ENCODE data around the gene PET100. TPM values are rescaled to one million over a fixed set of nuclear protein-coding genes. Genes with fewer than 3 reads are reported as not detected.

Gene PET100
- total RNA-seq, 1 experiment from 2014 or later, result 15.5 TPM

GRCh38 chr19:7610491-7611240 is 18.9 kb upstream of the PET100 start:
- Histone ChIP-seq H3K9me3 (ENCODE audit: low read length) (no peaks in the 10 kb centered on the region), H3K79me2 (ENCODE audit: low read length) (no peaks in the 10 kb centered on the region), H3K36me3 (ENCODE audit: insufficient read depth, low read length) (no peaks in the 10 kb centered on the region), H3K4me2 (ENCODE audit: low read depth, low read length, poor library complexity, severe bottlenecking) (no peak overlapping the region), H3K9ac (ENCODE audit: low read length) (no peak overlapping the region), H3K9me2 (replicated peaks; ENCODE audit: insufficient read depth, low read length) (no peaks in the 10 kb centered on the region), H3K4me1 (ENCODE audit: low read length) (no peaks in the 10 kb centered on the region), H2AFZ (ENCODE audit: low read length) (no peak overlapping the region), H4K20me1 (ENCODE audit: insufficient read depth, low read depth, low read length) (no peaks in the 10 kb centered on the region), H3K27me3 (ENCODE audit: low read length) (no peaks in the 10 kb centered on the region), H3K27ac (ENCODE audit: low read length) (no peak overlapping the region), H3K4me3 (ENCODE audit: low read length) (no peak overlapping the region)
- DNase-seq, result no peak

- no peaks in the 10 kb centered on the region for H3K9me3 ChIP-seq (ENCODE audit: low read length)
- no peaks in the 10 kb centered on the region for H4K20me1 ChIP-seq (ENCODE audit: insufficient read depth, low read depth, low read length)
- H3K4me2 ChIP-seq (ENCODE audit: low read depth, low read length, poor library complexity, severe bottlenecking), result no peak overlapping the region
- no peak overlapping the region for H3K27ac ChIP-seq (ENCODE audit: low read length)
- no peak overlapping the region for H3K4me3 ChIP-seq (ENCODE audit: low read length)
- H3K36me3 ChIP-seq (ENCODE audit: insufficient read depth, low read length), result no peaks in the 10 kb centered on the region
- DNase-seq, result no peak
- no peaks in the 10 kb centered on the region for H3K79me2 ChIP-seq (ENCODE audit: low read length)
- no peak overlapping the region for H2AFZ ChIP-seq (ENCODE audit: low read length)
- no peaks in the 10 kb centered on the region for H3K9me2 ChIP-seq (replicated peaks; ENCODE audit: insufficient read depth, low read length)
- H3K27me3 ChIP-seq (ENCODE audit: low read length), result no peaks in the 10 kb centered on the region
- no peak overlapping the region for H3K9ac ChIP-seq (ENCODE audit: low read length)
- no peaks in the 10 kb centered on the region for H3K4me1 ChIP-seq (ENCODE audit: low read length)
Observed at GRCh38 chr19:7611541-7612279, 17.9 kb upstream of the PET100 start.

- H3K4me2 ChIP-seq (ENCODE audit: low read depth, low read length, poor library complexity, severe bottlenecking), result no peak overlapping the region
- no peaks in the 10 kb centered on the region for H4K20me1 ChIP-seq (ENCODE audit: insufficient read depth, low read depth, low read length)
- H2AFZ ChIP-seq (ENCODE audit: low read length), result no peak overlapping the region
- H3K9me2 ChIP-seq (replicated peaks; ENCODE audit: insufficient read depth, low read length), result no peaks in the 10 kb centered on the region
- H3K4me3 ChIP-seq (ENCODE audit: low read length), result no peak overlapping the region
- no peaks in the 10 kb centered on the region for H3K36me3 ChIP-seq (ENCODE audit: insufficient read depth, low read length)
- H3K9ac ChIP-seq (ENCODE audit: low read length), result no peak overlapping the region
- H3K9me3 ChIP-seq (ENCODE audit: low read length), result no peaks in the 10 kb centered on the region
- H3K27me3 ChIP-seq (ENCODE audit: low read length), result no peaks in the 10 kb centered on the region
- H3K79me2 ChIP-seq (ENCODE audit: low read length), result no peaks in the 10 kb centered on the region
- H3K4me1 ChIP-seq (ENCODE audit: low read length), result no peaks in the 10 kb centered on the region
- no peak overlapping the region for H3K27ac ChIP-seq (ENCODE audit: low read length)
- DNase-seq, result no peak
Observed at GRCh38 chr19:7612282-7613274, 17.0 kb upstream of the PET100 start.

- Histone ChIP-seq H4K20me1 (ENCODE audit: insufficient read depth, low read depth, low read length) (no peaks in the 10 kb centered on the region), H3K4me2 (ENCODE audit: low read depth, low read length, poor library complexity, severe bottlenecking) (no peak overlapping the region), H3K4me1 (ENCODE audit: low read length) (no peaks in the 10 kb centered on the region), H3K9me3 (ENCODE audit: low read length) (no peaks in the 10 kb centered on the region), H3K36me3 (ENCODE audit: insufficient read depth, low read length) (no peaks in the 10 kb centered on the region), H2AFZ (ENCODE audit: low read length) (no peak overlapping the region), H3K27ac (ENCODE audit: low read length) (no peak overlapping the region), H3K4me3 (ENCODE audit: low read length) (no peak overlapping the region), H3K9ac (ENCODE audit: low read length) (no peak overlapping the region), H3K79me2 (ENCODE audit: low read length) (no peaks in the 10 kb centered on the region), H3K9me2 (replicated peaks; ENCODE audit: insufficient read depth, low read length) (no peaks in the 10 kb centered on the region), H3K27me3 (ENCODE audit: low read length) (no peaks in the 10 kb centered on the region)
- no peak for DNase-seq
Observed at GRCh38 chr19:7614859-7615741, 14.5 kb upstream of the PET100 start.

DNA sequence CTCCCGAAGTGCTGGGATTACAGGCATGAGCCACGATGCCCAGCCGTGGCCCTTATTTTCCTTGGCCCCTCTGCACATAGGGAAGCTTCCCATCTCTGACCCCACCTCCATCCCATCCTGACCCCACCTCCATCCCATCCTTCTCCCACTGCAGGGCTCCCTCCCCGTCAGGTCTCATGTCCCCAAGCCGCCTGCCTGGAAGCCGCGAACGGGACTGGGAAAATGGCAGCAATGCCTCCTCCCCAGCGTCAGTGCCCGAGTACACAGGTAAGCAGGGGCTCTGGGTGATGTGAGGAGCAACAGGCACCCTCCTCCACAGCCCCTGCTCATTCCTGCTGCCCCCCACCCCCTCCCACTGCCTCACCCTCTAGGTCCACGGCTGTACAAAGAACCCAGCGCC is 12.4 kb upstream of the PET100 start:
- no peak overlapping the region for H2AFZ ChIP-seq (ENCODE audit: low read length)
- no peak overlapping the region for H3K4me3 ChIP-seq (ENCODE audit: low read length)
- H3K79me2 ChIP-seq (ENCODE audit: low read length), result no peaks in the 10 kb centered on the region
- H3K36me3 ChIP-seq (ENCODE audit: insufficient read depth, low read length), result no peaks in the 10 kb centered on the region
- no peak overlapping the region for H3K4me2 ChIP-seq (ENCODE audit: low read depth, low read length, poor library complexity, severe bottlenecking)
- no peak overlapping the region for H3K9ac ChIP-seq (ENCODE audit: low read length)
- DNase-seq, result no peak
- no peak overlapping the region for H3K27ac ChIP-seq (ENCODE audit: low read length)
- H3K9me3 ChIP-seq (ENCODE audit: low read length), result no peaks in the 10 kb centered on the region
- no peaks in the 10 kb centered on the region for H3K9me2 ChIP-seq (replicated peaks; ENCODE audit: insufficient read depth, low read length)
- H3K4me1 ChIP-seq (ENCODE audit: low read length), result no peaks in the 10 kb centered on the region
- no peaks in the 10 kb centered on the region for H3K27me3 ChIP-seq (ENCODE audit: low read length)
- H4K20me1 ChIP-seq (ENCODE audit: insufficient read depth, low read depth, low read length), result no peaks in the 10 kb centered on the region

- no peak overlapping the region for H3K4me2 ChIP-seq (ENCODE audit: low read depth, low read length, poor library complexity, severe bottlenecking)
- H3K27ac ChIP-seq (ENCODE audit: low read length), result no peak overlapping the region
Observed at GRCh38 chr19:7617735-7618134, 11.9 kb upstream of the PET100 start.

DNA sequence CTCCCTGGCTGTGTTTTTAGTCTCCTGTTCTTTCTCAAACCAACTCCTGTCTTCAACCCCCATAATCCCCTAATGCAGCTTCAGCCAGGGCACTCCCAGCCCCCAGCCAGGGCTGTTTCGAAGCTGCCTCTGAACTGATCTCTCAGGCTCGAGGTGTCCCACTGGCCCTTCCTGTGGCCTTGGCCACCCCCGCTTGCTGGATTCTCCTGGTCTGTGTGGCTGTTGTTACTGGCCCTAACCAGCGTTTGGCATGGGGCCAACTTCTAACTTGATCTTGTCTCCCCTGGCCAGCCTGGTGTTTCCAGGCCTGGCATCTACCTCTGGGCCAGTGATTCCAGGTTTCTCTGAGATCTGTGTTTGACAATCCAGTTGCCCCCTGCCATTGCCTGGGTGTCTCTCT is 11.2 kb upstream of the PET100 start:
- H3K79me2 ChIP-seq (ENCODE audit: low read length), result no peaks in the 10 kb centered on the region
- no peak overlapping the region for H3K4me3 ChIP-seq (ENCODE audit: low read length)
- DNase-seq, result no peak
- no peak overlapping the region for H3K4me2 ChIP-seq (ENCODE audit: low read depth, low read length, poor library complexity, severe bottlenecking)
- no peak overlapping the region for H3K9ac ChIP-seq (ENCODE audit: low read length)
- H3K9me3 ChIP-seq (ENCODE audit: low read length), result no peaks in the 10 kb centered on the region
- H3K27me3 ChIP-seq (ENCODE audit: low read length), result no peaks in the 10 kb centered on the region
- H3K36me3 ChIP-seq (ENCODE audit: insufficient read depth, low read length), result no peaks in the 10 kb centered on the region; the same call in 1 of the 2 replicates
- 0 out of 2 replicates have a peak, but pooled peaks cover 3% of the 10 kb centered on the region for H4K20me1 ChIP-seq (ENCODE audit: insufficient read depth, low read depth, low read length)
- H3K9me2 ChIP-seq (replicated peaks; ENCODE audit: insufficient read depth, low read length), result no peaks in the 10 kb centered on the region
- H2AFZ ChIP-seq (ENCODE audit: low read length), result no peak overlapping the region
- no peak overlapping the region for H3K27ac ChIP-seq (ENCODE audit: low read length)
- no peaks in the 10 kb centered on the region for H3K4me1 ChIP-seq (ENCODE audit: low read length)

More at GRCh38 chr19:7617735-7618134, 11.9 kb upstream of the PET100 start:
- H3K9me2 ChIP-seq (replicated peaks; ENCODE audit: insufficient read depth, low read length), result no peaks in the 10 kb centered on the region
- H3K9ac ChIP-seq (ENCODE audit: low read length), result no peak overlapping the region
- no peak for DNase-seq
- H3K27me3 ChIP-seq (ENCODE audit: low read length), result no peaks in the 10 kb centered on the region
- no peaks in the 10 kb centered on the region for H3K9me3 ChIP-seq (ENCODE audit: low read length)
- H3K36me3 ChIP-seq (ENCODE audit: insufficient read depth, low read length), result no peaks in the 10 kb centered on the region
- H3K4me1 ChIP-seq (ENCODE audit: low read length), result no peaks in the 10 kb centered on the region
- H3K79me2 ChIP-seq (ENCODE audit: low read length), result no peaks in the 10 kb centered on the region
- H4K20me1 ChIP-seq (ENCODE audit: insufficient read depth, low read depth, low read length), result no peaks in the 10 kb centered on the region
- no peak overlapping the region for H3K4me3 ChIP-seq (ENCODE audit: low read length)
- H2AFZ ChIP-seq (ENCODE audit: low read length), result no peak overlapping the region
